ENCODE data around the gene TNNT1.
A peak's percentile ranks its signal among the peaks of the same experiment; 100 is the strongest.
"Not testable (repeated sequence)": the region's sequence is repeated elsewhere in the genome, so short reads cannot be mapped to it uniquely, and the experiment has no call there.

Gene TNNT1

DNA sequence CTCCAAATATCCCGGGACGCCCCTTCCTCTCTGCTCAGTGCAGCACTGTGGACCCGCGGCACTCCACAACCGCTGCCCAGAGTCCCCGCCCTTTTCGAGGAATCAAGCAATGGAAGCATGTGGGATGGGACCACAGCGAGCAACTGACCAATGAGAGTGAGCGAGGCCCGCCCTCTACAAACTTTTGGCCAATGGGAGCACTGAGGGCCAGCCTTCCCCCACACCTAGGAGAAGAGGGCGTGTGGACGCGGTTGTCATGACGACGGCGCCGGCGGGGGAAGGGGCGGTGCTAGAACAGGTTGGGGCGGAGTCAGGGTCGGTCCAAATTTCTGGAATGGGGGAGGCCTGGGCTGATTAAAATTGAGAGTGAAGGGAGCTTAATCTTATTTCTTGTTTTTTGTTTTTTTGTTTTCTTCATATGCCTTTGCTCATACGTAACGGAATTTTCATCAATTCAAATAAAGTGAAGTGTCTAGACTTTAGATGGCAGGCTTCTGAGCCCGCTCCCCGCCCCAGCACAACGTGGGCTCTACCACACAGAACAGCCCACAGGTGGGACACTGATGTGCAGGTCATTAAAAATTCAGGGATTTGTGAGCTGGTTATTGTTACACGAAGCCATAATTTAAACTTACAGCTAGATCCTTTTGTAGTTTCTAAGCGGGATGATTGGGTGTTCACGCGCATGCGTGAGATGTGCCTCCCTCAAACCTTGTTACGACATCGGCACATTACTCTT, 17.7 kb upstream of the TNNT1 start, which contains the start of gene DNAAF3:
Gene DNAAF3, minus strand, starts transcription at position 84 of the 739 bp plus-strand sequence. CDS start 200 bp downstream, outside the sequence.
- peak; percentile 81 for DNase-seq

DNA sequence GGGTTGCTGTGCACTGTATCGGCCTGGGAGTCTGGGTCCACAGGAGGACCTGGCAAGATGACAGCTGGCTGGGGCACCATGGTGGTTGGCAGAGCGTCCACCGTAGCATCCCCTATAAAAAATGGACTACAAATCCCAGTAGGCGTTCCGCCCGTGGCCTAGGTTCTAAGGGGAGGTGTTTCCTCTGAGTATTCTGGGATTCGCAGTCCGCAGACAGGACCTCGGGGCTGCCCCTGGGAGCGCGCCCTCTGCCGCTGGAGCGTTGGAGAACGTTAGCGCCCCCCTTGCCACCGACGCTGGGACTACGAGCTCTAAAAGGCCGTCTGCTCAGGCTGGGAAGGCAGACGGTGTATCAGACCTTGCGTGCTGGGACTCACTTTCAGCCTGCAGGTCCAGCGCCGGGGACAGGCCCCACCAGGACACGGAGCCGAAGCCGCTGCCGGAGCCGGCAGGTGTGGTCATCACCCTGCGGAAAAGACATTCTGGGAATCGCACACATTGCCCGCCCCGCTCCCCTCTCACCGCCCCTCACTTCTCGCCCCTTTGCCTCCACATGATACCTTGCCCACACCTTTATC, 17.0 kb upstream of the TNNT1 start:
- DNase-seq, result peak; percentile 62

DNA sequence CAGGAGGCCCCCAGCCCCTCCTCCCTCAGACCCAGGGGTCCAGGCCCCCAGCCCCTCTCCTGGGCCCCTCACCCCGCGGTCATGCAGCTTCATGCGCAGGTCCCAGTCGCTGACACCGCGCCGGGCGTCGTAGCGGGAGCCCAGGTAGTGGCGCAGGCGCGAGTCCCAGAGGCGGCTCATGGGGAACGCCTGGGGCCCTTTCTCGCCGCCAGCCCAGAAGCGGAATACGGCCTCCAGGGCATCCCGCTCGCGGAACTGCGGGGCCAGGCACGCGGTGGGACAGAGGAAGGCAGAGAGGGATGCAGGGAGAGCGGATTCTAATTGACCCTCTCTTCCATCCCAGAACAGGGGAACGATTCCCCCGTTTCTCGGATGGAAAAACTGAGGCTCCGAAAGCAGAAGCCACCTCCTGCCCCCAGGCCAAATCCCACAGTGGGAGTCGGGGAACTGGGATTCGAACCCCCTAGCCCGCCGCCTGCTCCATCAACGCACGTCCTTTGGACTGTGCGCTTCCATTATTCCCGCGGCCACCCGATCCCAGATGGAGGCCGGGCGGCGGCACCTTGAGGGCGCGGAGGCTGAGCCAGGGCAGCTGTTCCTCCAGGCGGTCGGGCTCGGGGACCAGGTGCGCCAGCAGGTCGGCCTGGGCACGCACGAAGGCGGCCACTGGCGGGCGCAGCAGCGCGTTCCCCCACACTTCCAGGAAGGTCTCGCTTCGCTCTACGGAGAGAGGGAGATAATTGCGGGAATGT, 12.7 kb upstream of the TNNT1 start:
- DNase-seq, result no peak

DNA sequence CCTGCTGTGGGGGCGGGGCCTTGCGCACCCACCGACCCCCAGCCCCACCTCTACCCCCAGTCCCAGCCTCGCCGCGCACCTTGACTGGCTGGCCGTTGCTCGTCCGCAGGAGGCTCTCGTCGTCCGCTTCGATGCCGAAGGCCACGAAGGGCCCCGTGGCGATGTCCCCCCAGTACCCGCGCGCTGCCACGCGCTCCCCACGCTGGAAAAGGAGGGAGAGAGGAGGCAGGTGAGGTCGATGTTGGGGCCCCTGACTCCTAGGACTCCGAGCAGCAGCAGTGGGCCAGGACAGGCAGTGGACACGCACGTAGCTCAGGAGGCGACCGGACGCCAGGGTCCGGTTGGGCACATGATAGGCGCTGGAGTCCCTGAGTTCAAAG, 12.0 kb upstream of the TNNT1 start:
- no peak for DNase-seq

DNA sequence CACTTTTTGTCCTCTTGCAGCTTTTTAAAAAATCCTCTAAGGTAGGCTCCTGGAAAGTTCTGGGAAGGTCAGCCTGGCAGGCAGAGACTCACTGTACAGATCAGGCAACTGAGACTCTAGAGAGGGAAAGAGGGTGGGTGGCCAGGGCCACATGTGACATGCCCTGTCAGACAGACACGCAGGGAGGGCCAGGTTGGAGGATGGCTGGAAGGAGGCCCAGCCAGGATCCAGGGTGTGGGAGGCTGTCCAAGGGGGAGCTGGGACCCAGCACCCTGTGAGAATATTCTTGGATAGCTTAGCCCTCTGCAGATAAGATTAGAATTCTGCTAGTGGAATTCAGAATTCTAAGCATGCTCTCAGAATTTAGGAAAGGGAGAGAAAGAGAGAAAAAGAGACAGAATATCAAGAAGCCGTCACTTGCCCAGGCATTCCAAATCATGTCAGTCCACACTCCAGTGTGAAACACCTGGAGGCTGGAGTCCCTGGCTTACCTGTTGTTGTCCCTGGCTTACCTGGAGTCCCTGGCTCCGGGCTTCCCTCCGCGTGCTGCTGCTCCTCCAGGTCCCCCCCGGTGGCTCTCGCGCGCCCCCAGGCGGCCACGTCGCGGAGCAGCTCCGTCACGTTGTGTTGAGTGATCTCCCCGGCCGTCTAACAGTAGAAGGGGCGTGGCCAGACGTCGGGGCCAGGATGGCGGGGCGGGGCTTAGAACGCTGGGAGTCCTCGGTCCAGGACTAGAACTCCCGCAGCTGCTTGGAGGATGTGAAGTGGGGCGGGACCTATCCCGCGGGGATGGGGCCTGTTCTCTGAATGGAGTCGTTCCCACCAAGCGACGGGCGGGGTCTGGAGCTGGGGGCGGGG, 11.4 kb upstream of the TNNT1 start:
- DNase-seq, result peak; percentile 88

DNA sequence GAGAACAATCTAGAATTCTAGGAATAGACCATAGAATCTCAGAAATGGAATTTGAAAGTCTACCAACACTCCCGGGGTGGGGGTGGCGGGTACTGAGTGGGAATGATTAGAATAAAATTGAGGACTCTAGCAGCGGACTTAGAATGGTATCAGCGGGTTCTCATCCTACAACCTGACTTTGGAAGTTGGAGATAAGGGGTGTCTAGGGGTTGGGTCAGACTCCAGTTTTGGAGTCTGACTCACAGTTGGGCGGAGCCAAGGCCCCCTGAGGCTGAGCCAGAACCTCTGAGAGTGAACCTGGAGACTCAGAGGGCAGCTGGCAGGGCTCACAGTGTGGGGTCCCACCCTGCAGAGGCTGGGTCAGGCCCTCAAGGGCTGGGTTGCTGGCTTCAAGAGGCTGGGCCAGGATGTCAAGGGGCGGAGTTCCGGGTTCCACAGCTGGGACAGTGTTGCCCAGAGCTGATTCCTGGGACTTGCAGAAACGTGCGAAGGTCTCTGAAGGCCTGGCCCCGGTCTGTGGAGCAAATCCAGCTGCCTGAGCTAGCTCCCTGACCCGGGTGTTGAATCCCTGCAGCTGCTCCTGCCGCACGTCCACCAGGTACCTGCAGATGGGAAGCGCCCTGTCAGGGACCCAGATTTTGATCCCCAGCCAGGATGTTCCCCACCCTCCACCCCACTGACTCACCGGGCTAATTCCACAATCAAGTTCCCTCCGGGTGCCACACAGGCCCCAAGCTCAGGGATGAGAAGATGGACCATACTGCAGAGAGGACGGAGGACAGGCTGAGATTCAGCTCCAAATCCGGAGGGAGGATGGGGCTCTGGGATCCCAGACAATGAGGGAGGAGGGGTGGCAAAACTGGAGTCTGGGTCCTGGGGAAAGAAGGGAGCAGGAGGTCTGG, 10.1 kb upstream of the TNNT1 start:
- DNase-seq, result no peak

DNA sequence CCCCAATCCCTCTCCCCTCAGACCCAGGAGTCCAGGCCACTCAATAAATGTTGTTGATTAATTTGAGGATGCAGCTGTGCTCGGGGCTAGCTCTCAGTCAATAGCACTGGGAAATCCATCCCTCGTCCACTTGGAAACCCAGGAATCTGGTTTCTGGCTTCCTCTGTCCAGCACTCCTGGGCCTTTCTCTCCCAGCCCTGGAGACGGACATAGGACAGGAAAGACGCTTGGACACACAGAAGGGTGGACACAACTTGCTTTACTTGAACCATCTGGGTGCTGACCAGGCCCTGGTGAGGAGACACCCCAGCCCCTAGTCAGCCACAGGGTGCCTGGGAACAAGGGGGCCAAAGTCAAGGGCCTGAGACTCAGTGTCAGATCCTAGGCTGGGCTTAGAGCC, 9.4 kb upstream of the TNNT1 start:
- DNase-seq, result no peak

DNA sequence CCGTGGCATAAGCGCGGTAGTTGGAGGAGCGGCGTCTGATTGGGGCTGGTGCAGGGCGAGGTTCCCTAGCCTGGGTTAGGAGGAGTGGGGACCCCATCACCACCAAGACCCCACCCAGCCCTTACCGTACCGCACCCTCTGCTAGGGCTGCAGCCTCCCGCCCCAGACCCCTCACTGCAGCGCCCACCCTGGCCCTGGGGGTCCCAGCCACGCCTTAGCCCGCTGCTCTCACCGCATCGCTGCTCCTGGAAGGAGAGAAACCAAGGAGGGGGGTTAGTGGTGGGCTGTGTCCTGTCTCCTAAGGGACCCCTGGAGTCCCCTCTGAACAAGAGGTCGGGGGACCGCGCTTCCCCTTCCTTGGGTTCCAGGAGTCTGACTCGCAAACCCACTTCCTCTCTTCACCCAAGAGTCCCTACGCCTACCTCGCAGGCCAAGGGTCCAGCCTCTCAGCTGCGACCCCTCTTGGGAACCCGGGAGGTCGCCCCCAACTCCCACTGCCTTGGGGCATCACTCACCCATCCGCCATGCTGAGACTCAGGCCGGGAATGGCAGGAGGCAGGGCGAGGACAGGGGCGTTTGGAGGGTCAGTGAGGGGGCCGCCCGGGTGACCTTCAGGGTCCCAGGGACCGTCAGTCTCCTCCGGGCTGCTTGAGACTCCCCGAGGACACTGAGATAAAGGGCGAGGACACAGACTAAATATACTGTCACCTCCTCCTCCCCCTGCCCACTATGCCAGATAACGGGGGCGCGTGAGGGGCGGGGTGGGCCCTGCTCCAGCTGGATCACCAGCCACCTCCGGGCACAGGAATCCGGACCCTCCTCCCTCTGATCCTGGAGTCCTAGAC, 8.3 kb upstream of the TNNT1 start, which contains the start of gene TNNI3:
Gene TNNI3, minus strand, starts transcription at position 669 of the 845 bp plus-strand sequence. Its CDS starts 143 bp downstream, at position 526.
- no peak for DNase-seq

DNA sequence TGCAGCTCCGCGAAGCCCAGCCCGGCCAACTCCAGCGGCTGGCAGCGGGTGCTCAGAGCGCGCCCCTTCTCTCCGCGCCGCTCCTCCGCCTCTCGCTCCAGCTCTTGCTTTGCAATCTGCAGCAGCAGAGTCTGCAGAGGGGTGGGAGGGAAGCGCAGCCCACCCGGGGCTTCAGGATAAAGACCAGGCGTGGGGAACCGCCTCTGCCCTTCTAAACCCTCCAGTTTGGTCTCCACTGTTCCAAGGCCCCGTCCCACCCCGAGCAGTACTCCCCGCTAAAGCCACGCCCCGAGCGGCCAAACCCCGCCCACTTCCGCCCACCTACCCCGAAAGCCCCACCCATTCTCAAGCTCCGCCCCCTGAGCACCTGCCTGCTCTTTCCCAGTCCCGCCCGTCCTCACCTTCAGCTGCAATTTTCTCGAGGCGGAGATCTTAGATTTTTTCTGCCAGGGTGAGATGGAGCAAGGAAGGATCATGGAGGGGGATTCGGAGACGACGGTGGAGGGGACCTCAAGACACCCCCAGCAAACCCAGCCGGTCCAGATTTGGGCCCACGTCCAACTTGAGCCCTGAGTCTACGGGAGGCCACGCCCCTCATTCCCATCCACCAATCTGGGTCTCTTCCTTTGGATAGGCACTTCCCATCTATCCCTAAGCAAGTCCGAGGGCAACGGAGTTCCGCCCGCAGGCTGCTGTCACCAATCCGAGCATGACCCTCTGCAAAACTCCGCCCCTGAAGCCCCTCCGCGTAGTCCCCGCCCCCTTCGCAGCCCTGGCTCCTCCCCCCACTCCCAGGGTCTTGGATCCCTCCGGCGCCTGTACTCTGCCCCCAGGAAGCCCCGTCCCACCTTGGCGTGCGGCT, 7.4 kb upstream of the TNNT1 start:
- peak; percentile 34 for DNase-seq

DNA sequence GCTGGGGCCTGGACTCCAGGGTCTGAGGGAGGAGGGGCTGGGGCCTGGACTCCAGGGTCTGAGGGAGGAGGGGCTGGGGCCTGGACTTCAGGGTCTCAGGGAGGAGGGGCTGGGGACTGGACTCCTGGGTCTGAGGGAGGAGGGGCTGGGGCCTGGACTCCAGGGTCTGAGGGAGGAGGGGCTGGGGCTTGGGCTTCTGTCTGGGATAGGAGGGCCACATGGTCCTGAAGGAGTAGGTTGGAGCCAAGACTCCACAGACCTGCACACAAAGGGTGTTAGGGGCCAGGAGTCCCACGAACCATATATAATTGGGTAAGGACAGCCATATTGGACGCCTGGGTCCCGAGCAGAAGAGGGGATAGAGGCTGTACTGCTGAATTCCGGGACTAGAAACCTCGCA, 6.8 kb upstream of the TNNT1 start:
- not testable (repeated sequence) for DNase-seq

DNA sequence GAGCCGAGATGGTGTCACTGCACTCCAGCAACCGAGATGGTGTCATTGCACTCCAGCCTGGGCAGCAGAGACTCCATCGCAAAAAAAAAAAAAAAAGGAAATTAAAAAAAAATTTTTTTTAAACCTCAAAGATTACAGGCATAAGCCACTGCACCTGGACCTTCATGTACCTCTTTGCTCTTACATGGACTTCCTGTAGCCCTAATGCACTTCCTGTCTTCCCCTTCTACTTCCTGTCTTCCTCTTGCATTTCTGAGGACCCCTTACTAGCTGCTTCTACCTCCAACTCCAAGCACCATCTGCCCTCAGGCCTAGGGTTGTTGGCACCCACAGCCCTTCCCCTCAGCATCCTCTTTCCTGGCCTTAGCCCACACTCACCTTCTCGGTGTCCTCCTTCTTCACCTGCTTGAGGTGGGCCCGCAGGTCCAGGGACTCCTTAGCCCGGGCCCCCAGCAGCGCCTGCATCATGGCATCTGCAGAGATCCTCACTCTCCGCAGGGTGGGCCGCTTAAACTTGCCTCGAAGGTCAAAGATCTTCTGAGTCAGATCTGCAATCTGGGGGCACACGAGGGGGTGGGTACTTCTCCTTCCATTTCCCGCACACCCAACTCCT, 4.8 kb upstream of the TNNT1 start:
- no peak for DNase-seq

DNA sequence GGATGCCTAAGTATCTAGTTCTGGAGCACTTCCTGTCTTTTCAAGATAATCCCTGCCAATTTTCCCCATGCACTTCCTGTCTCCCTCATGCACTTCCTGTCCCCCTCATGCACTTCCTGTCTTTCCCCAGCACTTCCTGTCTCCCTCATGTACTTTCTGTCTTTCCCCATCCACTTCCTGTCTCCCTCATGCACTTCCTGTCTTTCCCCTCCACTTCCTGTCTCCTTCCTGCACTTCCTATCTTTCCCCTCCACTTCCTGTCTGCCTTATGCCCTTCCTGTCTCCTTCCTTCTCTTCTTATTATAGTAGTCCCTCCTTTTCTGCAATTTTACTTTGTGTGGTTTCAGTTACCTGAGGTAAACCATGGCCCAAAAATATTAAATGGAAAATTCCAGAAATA, 3.0 kb upstream of the TNNT1 start:
- no peak for DNase-seq

DNA sequence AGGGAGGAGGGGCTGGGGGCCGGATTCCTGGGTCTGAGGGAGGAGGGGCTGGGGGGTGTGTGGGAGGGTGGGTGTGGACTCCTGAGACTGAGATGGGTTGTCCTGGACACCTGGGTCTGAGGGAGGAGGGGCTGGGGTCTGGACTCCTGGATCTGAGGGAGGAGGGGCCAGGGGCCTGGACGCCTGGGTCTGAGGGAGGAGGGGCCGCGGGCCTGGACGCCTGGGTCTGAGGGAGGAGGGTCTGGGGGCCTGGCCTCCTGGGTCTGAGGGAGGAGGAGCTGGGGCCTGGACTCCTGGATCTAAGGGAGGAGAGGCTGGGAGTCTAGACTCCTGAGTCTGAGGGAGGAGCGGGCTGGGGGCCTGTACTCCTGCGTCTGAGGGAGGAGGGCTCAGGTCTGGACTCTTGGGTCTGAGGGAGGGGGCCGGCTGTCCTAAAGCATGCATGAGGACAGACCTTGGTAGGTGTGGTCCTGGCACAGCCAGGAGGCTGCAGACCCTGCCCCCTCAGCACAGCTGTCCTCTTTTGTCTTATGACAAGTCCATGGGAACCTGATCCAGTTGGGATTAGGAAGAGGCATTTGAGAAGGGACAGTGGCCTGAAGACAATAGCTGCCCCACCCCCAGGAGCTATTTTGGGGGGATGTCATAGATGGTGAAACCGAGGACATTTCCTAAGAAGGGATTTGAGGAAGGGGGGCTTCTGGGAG, 1.3 kb downstream of the TNNT1 start:
- no peak for DNase-seq

DNA sequence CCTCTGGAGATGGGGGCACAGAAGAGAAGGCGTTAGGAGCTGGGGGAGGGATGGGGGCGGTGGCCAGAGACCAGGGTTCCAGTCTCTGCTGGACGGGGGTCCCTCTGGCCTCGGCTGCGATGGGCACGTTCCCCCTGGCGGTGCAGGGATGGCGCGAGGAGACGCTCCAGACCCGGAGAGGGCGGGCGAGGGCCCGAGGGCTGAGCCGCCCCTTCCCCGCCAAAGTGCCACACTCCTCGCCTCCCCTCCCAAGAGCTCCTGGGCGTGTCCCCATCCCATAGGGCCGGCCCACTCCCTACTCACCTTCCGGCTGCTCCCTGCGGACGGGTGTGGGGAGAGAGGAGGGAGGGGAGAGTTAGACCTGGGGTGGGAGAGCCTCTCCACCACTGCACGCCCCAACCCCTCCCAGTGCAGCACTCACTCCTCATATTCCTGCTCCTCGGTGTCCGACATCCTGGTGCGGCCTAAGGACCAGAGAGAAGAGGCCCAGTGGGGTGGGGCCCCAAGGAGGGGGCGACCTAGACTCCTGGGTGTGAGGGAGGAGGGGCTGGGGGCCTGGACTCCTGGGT, 2.2 kb downstream of the TNNT1 start:
- DNase-seq, result no peak

DNA sequence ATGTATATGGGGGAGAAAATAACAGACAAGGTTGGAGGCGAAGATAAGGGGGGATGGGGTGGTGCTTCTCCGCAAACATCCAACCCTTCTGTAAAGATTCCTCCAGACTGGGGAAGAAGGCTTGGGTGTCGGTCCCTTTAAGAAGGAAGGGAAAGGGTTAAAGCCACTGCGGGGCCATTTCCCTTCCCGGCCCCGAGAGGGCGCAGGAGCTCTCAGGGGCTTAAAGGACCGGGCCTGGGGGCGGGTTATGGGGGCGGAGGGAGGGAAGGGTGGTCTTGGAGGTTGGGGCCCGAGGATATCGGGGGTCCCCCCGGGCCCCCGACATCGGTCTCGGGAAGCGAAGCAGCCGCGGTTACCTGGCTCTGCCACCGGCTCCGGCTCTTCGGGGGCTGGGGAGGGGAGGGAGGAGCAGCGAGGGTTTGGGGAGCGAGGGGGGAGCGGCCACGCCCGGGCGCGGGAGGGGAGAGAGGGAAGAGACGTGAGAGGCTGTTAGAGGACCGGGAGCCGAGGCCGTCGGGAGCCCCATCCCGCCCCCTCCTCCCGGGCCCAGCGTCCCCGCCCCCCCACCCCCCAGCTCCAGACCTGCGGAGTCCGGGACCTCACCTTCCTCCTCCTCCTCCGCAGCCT, 2.8 kb downstream of the TNNT1 start:
- peak; percentile 16 for DNase-seq

DNA sequence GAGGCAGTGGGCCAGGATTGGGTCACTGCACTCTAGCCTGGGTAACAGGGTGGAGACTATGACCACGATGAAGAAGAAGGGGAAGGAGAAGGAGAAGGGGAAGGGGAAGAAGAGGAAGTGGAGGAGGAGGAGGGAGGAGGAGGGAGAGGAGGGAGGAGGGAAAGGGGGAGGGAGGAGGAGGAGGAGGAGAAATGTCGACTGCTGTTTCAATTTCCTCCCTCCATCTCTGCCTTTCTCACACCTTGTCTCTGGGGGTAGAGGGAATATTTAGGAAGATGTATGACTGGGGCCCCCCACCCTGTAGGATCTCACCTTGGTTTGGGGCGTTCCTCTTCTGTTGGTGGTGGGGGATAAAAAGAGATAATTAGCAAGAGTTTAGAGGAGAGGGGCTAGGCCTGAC, 3.8 kb downstream of the TNNT1 start:
- DNase-seq, result no peak

DNA sequence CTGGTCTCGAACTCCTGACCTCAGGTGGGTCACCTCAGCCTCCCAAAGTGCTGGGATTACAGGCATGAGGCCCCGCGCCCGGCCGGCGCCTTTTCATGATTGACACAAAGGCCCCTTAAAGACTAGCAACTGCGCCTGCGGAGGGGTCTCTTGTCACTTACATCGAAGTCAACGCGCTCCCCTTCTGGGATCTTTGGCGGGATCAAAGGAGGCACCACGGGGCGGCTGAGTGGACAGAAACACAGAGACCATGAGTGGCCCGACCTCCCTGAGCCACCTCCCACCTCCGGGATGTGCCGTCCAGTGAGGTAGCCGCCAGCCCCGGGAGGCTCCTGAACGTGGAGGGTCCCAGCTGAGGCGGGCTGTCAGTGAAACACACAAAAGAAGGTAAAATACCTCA, 7.3 kb downstream of the TNNT1 start:
- no peak for DNase-seq

DNA sequence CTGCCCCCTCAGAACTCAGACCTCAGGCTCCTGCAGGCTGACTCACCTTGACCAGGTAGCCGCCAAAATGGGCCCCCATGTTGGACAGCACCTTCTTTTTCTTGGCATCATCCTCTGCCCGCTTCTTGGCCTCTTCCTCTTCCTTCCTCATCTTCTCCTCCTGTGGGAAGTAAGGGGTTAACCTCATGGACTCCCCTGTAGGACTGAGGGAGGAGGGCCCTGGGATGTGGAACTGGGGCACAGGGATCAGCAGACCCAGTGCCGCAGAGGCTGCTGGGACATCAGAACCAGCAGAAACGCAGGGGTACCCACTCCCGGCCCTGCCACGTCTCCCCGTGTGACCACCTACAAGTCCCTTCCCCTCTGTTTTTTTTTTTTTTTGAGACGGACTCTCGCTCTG, 11.1 kb downstream of the TNNT1 start:
- DNase-seq, result no peak

Measured in CD4-positive, alpha-beta T cell treated with Interleukin-21 for 1 hour (primary cell).